ENCODE data around the gene MBNL1.

MBNL1 gene

DNA sequence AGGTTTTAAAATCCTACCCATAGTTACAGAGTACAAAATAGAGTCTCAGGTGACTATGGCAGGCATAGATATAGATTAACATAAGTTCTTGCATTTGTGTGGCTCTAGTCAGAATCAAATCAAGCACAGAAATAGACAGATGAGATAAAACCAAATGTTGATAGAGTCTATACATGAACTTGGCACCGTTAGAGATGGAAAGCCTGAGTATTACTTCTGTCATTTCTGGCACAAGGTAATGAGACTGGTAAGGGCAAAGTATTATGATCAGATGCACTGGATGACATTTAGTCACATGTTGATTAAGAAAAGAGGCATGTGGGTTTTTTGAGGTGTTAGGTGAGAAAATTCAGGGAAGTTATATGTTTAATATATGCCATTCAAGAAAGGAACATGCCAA, 219.7 kb downstream of the MBNL1 start:
- H3K4me3 Mint-ChIP-seq, result no peak overlapping the region
- H3K36me3 Mint-ChIP-seq (ENCODE audit: insufficient read depth), result no peaks in the 10 kb centered on the region
- no peaks in the 10 kb centered on the region for H3K9me3 Mint-ChIP-seq
- no peak overlapping the region for H3K27ac Mint-ChIP-seq
- no peaks in the 10 kb centered on the region for H3K4me1 Mint-ChIP-seq (ENCODE audit: low read depth in 2 of 2)
- H3K27me3 Mint-ChIP-seq, result peaks cover 23 to 33% of the 10 kb centered on the region in 2 donors
- ATAC-seq (replicated peaks) (no peak), DNase-seq (no peak)

DNA sequence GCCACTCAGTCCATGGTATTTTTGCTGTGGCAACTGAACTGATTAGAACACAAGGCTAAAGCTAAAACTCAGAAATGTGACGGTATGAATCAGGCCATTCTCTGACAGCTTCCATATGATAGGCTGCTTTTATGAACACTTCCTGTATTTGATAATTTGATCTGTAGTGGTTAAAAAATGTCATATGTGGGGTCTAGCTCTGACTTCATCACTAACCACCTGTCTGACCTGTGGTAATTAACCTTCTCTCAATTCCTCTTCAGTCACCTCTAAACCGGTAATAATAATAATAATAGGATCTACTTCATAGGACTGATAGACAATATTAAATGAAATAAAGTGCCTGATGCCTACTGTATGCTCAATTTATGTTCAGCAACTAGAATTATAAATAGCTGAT, 223.2 kb downstream of the MBNL1 start:
- H3K36me3 Mint-ChIP-seq (ENCODE audit: insufficient read depth), result no peaks in the 10 kb centered on the region
- no peak for ATAC-seq (replicated peaks)
- peaks cover 9 to 19% of the 10 kb centered on the region in 2 donors for H3K27me3 Mint-ChIP-seq

DNA sequence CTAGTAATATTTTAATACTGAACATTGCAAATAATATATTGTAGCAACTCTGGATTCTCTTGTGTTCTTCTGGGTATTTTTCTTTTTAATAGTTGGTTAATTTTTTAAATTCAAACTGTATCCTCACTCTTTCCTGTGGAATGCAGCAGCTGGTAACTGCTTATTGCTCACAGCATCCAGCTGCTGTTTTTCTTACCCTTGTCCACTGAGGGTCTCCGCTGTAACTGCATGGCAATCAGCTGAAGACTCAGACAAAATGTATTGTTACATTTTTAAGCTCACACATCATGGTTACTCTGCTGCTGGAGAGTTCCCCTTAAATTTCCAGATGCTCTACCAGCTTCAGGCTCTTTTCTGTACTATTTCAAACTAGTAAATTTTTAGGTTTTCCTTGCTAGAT, 227.6 kb downstream of the MBNL1 start:
- Mint-ChIP-seq H3K4me1 (ENCODE audit: low read depth in 2 of 2) (no peaks in the 10 kb centered on the region), H3K27me3 (peaks cover 0 to 10% of the 10 kb centered on the region in 2 donors), H3K36me3 (ENCODE audit: insufficient read depth) (peaks cover 2% of the 10 kb centered on the region), H3K27ac (no peak overlapping the region), H3K4me3 (no peak overlapping the region), H3K9me3 (no peaks in the 10 kb centered on the region)
- no peak for DNase-seq
- ATAC-seq (replicated peaks), result no peak

More for the DNA sequence above, 223.2 kb downstream of the MBNL1 start:
- H3K9me3 Mint-ChIP-seq, result no peaks in the 10 kb centered on the region
- no peaks in the 10 kb centered on the region for H3K4me1 Mint-ChIP-seq (ENCODE audit: low read depth in 2 of 2)
- DNase-seq, result no peak
- no peak overlapping the region for H3K27ac Mint-ChIP-seq
- no peak overlapping the region for H3K4me3 Mint-ChIP-seq

DNA sequence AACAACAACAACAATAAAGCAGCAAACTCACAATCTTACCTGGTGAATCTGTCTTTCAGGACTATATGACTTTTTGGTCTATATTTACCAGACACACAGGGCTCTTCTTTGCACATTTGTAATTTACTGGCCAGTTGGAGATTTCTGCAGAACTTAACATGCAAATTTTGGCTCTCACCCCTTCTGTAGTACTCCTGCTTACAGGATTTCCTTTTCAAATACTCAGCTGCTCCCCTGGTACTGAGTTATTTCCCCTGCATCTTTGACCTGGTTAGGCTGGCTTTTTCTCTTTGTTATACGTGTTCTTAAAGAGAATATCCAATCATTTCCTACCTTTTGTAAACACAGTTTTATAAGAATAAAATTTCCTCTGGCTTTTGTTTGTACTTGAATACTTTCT, 228.0 kb downstream of the MBNL1 start:
- H3K27me3 Mint-ChIP-seq, result peaks cover 0 to 5% of the 10 kb centered on the region in 2 donors
- H3K27ac Mint-ChIP-seq, result no peak overlapping the region
- ATAC-seq (replicated peaks), result no peak
- no peak for DNase-seq
- H3K4me1 Mint-ChIP-seq (ENCODE audit: low read depth in 2 of 2), result no peaks in the 10 kb centered on the region
- H3K36me3 Mint-ChIP-seq (ENCODE audit: insufficient read depth), result peaks cover 2% of the 10 kb centered on the region
- no peak overlapping the region for H3K4me3 Mint-ChIP-seq
- no peaks in the 10 kb centered on the region for H3K9me3 Mint-ChIP-seq

DNA sequence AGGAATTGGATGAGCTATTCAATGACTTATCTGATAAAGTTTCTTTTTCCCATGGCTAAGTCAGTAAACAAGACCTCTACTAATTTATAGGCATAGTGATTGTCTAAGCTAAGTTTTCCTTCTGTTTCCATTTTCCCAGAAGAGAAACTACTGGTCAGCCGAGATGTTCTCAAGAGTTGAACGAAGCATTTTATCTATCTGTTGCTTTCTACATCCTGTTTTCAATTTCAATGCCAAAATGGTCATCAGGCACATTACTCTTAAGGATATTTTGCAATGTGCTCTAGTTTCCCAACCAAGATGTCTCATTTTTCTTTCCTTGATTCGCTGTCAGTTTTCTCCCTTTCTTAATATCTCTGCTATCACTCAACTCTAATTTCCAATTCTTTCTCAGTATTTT, 228.7 kb downstream of the MBNL1 start:
- Mint-ChIP-seq H3K36me3 (ENCODE audit: insufficient read depth) (peaks cover 2% of the 10 kb centered on the region), H3K27me3 (peaks cover 0 to 6% of the 10 kb centered on the region in 2 donors), H3K27ac (no peak overlapping the region), H3K4me1 (ENCODE audit: low read depth in 2 of 2) (no peaks in the 10 kb centered on the region), H3K9me3 (no peaks in the 10 kb centered on the region), H3K4me3 (no peak overlapping the region)
- no peak for DNase-seq
- ATAC-seq (replicated peaks), result no peak

DNA sequence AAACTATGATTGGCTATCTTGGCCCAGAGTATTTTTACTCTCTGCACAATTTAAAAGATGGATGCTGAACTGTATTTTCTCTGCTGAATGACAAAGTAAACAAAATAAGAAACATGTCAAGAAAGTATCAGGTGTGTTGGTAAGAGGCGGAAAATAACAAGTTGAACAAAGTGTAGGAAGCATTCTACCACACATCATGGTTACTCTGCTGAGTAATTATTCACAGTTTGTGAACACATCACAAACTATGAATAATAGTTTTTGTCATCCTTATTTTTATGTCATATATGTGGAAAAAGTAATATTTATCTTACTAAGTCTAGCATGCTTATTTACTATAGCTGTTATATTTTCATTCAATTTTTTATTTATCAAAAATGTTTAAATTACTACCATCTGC, 229.2 kb downstream of the MBNL1 start:
- Mint-ChIP-seq H3K27ac (no peak overlapping the region), H3K9me3 (no peaks in the 10 kb centered on the region), H3K27me3 (peaks cover 0 to 10% of the 10 kb centered on the region in 2 donors), H3K36me3 (ENCODE audit: insufficient read depth) (peaks cover 2% of the 10 kb centered on the region), H3K4me3 (no peak overlapping the region), H3K4me1 (ENCODE audit: low read depth in 2 of 2) (no peaks in the 10 kb centered on the region)
- ATAC-seq (replicated peaks) (no peak), DNase-seq (no peak)

DNA sequence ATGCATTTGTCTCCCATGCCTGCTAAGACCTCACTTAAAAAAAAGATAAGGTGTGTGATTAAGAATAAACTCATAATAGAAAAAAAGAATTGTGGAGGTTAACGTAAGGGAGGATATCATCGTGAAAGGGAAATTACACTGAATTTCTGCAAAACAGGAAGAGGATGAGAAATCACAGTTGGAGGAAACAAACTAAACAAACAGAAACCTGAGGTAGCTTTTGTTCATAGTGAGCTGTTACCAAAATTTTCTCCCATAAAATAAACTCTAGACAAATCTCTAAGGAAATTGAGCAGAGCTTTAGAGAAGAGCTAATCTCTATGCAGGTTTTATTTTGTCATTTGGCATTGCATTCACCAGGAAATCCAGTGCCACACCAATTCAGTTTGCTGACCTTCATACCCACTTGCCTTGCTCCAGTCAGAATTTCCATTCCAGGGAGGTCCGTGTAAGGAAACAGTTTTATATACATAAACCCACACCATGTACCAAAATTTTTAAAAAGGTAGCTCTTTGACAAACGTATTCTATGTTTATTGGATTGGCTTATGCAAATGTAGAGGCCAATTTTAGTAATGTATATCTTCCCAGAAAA, 231.2 kb downstream of the MBNL1 start:
- H3K4me1 Mint-ChIP-seq (ENCODE audit: low read depth in 2 of 2), result no peaks in the 10 kb centered on the region
- peaks cover 0 to 20% of the 10 kb centered on the region in 2 donors for H3K27me3 Mint-ChIP-seq
- H3K27ac Mint-ChIP-seq, result no peak overlapping the region
- H3K36me3 Mint-ChIP-seq (ENCODE audit: insufficient read depth), result peaks cover 2% of the 10 kb centered on the region
- DNase-seq (no peak), ATAC-seq (replicated peaks) (no peak)
- no peaks in the 10 kb centered on the region for H3K9me3 Mint-ChIP-seq
- no peak overlapping the region for H3K4me3 Mint-ChIP-seq

DNA sequence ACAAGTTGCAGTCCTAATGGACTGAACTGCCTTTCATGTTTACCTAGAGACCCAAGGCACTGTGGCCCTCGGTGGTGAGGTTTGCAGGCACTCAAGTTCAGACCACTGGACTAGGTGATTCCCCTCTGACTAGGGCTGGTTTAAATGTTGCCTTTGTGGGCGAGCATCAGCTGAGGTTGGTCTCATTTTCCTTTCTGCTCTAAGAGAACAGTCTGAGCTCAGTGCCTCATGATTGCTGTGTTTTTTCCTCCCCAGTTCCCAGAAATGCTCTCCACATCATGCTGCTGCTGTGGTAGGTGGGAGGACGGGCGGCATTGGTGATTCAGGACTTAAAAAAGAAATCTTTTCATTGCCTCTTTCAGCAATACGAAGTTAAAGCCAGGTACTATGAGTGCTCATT, 237.2 kb downstream of the MBNL1 start:
- ATAC-seq (replicated peaks) (no peak), DNase-seq (no peak)
- H3K4me1 Mint-ChIP-seq (ENCODE audit: low read depth in 2 of 2), result no peaks in the 10 kb centered on the region
- H3K36me3 Mint-ChIP-seq (ENCODE audit: insufficient read depth), result no peaks in the 10 kb centered on the region
- H3K4me3 Mint-ChIP-seq, result no peak overlapping the region
- H3K27me3 Mint-ChIP-seq, result peaks cover 0 to 33% of the 10 kb centered on the region in 2 donors
- no peaks in the 10 kb centered on the region for H3K9me3 Mint-ChIP-seq
- H3K27ac Mint-ChIP-seq, result no peak overlapping the region

DNA sequence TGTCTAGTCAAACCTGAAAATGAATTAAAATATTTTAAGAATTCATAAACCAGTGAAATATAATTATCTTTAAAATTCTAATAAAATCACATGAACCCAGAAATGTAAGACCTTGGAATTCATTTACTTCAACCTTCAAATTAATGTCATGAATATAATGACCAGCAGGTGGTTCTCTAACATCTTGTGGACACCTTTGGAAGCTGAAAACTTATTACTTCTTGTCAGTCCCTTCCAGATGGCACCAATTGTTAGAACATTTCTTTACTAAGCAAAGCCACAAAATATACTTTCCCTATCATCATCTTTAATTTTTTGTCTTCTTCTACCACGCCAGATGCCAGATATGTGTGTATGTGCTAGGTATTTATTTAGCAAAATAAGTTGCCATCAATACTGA, 240.0 kb downstream of the MBNL1 start:
- Mint-ChIP-seq H3K9me3 (no peaks in the 10 kb centered on the region), H3K4me1 (ENCODE audit: low read depth in 2 of 2) (no peaks in the 10 kb centered on the region), H3K27me3 (peaks cover 0 to 23% of the 10 kb centered on the region in 2 donors), H3K27ac (no peak overlapping the region), H3K36me3 (ENCODE audit: insufficient read depth) (no peaks in the 10 kb centered on the region), H3K4me3 (no peak overlapping the region)
- ATAC-seq (replicated peaks) (no peak), DNase-seq (no peak)

DNA sequence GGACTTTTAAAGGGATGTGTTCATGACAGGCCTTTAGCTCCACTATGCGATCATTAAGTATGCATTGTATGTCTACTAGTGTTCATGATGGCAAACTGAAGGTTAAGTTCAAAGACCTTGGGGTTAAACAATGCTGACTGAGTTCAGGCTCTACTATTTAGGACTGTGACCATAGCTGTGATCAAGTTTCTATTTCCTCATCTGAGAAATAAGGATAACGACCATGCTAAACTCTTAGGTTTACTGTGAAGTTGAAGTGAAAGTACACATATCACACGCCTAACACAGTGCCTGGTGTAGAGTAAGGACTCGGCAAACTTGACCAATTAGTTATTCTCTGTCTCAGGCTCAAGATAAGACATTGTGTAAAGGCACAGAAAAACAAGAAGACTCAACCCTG, 243.2 kb downstream of the MBNL1 start:
- Mint-ChIP-seq H3K27me3 (peaks cover 9 to 25% of the 10 kb centered on the region in 2 donors), H3K4me3 (no peak overlapping the region), H3K27ac (no peak overlapping the region), H3K36me3 (ENCODE audit: insufficient read depth) (no peaks in the 10 kb centered on the region), H3K4me1 (ENCODE audit: low read depth in 2 of 2) (no peaks in the 10 kb centered on the region), H3K9me3 (no peaks in the 10 kb centered on the region)
- DNase-seq (no peak), ATAC-seq (replicated peaks) (no peak)

DNA sequence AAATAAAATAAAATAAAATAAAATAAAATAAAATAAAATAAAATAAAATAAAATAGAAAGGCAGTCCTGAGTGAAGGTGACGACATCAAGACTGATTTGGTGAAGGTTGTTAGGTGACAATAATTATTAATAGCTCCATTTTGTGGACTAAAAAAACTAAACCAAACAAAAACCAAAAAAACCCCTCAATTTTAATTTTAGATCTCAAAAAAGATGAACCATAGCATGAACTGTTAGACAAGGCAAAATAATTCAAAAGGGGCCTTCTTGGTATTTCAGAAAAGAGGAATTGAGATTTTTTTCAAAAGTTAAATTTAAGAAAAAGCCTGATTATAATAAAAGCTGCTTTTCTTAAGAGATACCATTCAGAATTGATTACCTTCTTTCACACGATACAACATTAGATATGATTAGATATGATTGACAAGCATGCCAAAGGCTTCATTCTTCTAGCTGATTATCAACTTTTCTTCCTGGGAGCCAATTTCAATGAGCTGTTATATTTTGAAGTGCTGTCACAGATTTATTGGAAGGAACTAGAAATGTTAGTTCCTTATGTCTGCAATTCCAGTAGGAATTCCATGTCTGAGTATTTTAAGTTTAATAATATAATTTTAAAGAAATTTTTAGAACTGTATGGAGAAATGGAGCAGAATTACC, 244.7 kb downstream of the MBNL1 start:
- Mint-ChIP-seq H3K27ac (no peak overlapping the region), H3K27me3 (peaks cover 19 to 31% of the 10 kb centered on the region in 2 donors), H3K4me1 (ENCODE audit: low read depth in 2 of 2) (no peaks in the 10 kb centered on the region), H3K36me3 (ENCODE audit: insufficient read depth) (no peaks in the 10 kb centered on the region), H3K9me3 (no peaks in the 10 kb centered on the region), H3K4me3 (no peak overlapping the region)
- no peak for DNase-seq
- ATAC-seq (replicated peaks), result no peak
